SU-DHL-6 (cell line): ENCODE measurements around the gene AFAP1L1.

ENCODE experiments used
- EZH2phosphoT487 ChIP-seq: fragments of 200-600 bp; sonication (generic), shearing (Covaris generic); conservative IDR thresholded peaks from 2 replicates; pipeline ENCODE4 v1.6.1; 2018; ENCODE audit warnings: mild to moderate bottlenecking, antibody characterized with exemption, low read length, moderate library complexity, mixed read lengths
- TF ChIP-seq, protein P1 (sequence below): fragments of 200-600 bp; sonication (generic); IDR thresholded peaks from one replicate; pipeline ENCODE4 v1.5.1; 2017; ENCODE audit warnings: antibody characterized with exemption, mild to moderate bottlenecking, low read length, moderate library complexity; ENCODE audit not compliant: insufficient read depth, poor library complexity, severe bottlenecking

DNA sequence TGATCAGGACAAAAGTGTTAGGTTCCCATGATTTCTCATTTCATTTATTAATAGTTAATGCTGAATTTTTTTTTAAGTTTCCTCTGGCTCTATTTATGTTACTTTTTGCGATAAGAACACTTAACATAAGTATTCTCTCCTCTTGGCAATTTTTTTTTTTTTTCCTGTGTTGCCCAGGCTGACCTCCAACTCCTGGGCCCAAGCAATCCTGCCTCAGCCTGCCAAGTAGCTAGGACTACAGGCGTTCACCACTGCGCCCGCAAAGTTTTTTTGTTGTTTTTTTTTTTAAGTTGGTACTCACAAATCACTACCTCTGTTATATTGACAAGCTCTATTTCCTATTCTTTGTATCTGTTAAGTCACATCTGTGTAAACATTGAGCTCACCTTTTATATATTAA, 80.5 kb downstream of the AFAP1L1 start:
- TF ChIP-seq, protein P1, sequence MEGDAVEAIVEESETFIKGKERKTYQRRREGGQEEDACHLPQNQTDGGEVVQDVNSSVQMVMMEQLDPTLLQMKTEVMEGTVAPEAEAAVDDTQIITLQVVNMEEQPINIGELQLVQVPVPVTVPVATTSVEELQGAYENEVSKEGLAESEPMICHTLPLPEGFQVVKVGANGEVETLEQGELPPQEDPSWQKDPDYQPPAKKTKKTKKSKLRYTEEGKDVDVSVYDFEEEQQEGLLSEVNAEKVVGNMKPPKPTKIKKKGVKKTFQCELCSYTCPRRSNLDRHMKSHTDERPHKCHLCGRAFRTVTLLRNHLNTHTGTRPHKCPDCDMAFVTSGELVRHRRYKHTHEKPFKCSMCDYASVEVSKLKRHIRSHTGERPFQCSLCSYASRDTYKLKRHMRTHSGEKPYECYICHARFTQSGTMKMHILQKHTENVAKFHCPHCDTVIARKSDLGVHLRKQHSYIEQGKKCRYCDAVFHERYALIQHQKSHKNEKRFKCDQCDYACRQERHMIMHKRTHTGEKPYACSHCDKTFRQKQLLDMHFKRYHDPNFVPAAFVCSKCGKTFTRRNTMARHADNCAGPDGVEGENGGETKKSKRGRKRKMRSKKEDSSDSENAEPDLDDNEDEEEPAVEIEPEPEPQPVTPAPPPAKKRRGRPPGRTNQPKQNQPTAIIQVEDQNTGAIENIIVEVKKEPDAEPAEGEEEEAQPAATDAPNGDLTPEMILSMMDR, result no peak
- no peak for TF ChIP-seq EZH2phosphoT487
